ENCODE measurements around the gene GPN2.

DNA sequence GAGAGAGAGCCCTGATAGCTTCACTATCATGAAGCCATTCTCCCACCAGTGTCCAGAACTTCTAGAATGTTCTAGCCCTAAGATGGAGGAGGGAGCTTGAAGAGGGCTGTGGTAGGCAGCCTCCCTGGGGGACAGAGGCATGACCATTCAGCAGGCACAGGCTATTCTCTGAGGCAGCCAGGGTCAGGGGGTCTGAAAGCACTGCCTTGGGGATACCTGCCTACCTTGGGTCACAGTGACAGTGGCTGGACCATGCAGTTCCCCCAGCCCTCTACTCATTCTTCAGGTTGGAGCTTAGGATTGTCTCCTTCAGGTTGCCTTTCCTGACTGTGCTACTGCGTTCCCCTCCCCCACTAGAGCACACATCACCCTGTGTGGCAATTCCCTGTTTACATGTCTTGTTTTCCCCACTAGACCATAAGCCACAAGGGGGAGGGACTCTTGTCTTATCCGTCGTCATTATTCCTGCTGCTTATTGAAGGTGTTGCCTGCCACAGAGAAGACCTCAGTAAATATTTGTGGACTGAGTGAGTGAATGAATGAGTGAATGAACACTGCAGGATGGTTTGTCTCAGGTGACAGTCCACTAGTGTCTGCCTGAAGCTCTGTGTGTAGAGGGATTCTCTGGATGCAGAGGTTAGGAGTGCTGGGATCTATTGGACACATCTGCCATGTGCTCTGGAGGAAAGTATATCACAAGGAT lies 58.4 kb downstream of the GPN2 start:
- TF ChIP-seq EZH2 (IDR thresholded peaks at IDR 0.05; ENCODE audit: borderline replicate concordance, insufficient read depth, low read depth, low read length, poor library complexity, severe bottlenecking) (no peak), CTCF (IDR thresholded peaks at IDR 0.05) (no peak)

All from B cell (primary cell).